Fibroblast of peridontal ligament (primary cell): ENCODE data around the gene STPG4.

Experiments used
- DNase-seq: peaks from one replicate; pipeline ENCODE4 v3.0.0-alpha.2; 2010; ENCODE audit errors: extremely low read depth

Gene STPG4

GRCh38 chr2:47088371-47089082 lies 66.6 kb downstream of the STPG4 start:
- peak; percentile 32 for DNase-seq

DNA sequence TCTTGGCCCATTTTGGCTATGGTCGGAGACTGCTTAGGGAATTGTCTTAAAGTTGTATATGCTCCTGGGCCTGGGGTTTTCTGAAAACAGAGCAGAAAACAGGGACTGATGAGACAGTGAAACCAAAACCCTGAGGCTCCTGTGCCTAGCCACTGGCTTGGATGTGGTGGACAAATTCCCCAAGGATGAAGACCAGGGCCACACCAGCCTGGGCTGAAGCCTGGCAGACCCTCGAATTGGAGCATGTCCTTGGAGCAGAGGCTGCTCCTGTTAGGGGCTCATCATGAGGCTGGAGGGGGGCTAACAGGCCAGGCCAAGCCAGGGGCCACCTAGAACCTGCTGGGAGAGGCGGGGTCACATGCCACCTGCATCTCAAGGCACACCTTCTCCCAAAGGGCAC lies 68.1 kb downstream of the STPG4 start:
- DNase-seq, result no peak

GRCh38 chr2:47086571-47086970 lies 68.5 kb downstream of the STPG4 start:
- no peak for DNase-seq

GRCh38 chr2:47086054-47086471 lies 69.0 kb downstream of the STPG4 start:
- DNase-seq, result no peak

- no peak for DNase-seq
Observed at GRCh38 chr2:47083886-47084687, 71.0 kb downstream of the STPG4 start.

DNA sequence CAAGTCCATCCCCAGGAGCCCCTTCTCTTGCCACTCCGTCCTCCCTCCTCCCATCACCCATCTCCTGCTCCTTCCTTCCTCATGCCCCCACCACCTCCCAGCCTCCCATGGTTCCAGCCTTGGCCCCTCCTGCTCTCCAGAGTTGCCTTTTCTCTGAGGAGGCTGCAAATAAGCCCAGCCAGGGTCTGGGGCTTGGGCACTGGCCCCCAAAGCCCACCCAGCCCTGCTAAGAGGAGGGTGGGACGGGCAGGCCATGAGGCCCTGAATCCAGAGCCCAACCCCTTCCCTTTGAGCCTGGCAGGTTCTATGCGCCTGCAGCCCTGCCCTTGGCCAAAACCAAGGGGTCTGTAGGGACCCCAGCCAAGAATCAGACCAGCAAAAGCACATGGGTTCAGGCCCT lies 71.6 kb downstream of the STPG4 start:
- DNase-seq, result no peak

DNA sequence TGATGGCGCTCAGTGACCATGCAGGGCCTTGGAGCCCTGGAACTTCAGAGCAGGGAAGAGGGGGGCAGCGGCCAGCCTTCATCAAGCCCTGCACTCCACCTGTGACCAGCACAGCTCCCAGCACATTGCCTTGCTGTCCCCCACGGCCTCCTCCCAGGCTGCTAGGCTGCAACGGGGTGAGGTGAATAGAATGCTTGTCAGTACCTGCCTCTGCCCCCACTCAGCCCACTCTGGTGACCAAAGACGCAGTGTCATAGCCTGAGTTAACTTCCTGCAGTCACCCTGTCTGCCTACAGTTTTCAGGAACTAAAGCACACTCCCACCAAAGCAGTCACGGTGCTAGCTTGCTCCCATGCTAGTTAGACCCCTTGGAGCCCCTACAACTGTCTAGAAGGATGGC lies 72.1 kb downstream of the STPG4 start:
- DNase-seq, result no peak

GRCh38 chr2:47080888-47081301 lies 74.2 kb downstream of the STPG4 start:
- no peak for DNase-seq

DNA sequence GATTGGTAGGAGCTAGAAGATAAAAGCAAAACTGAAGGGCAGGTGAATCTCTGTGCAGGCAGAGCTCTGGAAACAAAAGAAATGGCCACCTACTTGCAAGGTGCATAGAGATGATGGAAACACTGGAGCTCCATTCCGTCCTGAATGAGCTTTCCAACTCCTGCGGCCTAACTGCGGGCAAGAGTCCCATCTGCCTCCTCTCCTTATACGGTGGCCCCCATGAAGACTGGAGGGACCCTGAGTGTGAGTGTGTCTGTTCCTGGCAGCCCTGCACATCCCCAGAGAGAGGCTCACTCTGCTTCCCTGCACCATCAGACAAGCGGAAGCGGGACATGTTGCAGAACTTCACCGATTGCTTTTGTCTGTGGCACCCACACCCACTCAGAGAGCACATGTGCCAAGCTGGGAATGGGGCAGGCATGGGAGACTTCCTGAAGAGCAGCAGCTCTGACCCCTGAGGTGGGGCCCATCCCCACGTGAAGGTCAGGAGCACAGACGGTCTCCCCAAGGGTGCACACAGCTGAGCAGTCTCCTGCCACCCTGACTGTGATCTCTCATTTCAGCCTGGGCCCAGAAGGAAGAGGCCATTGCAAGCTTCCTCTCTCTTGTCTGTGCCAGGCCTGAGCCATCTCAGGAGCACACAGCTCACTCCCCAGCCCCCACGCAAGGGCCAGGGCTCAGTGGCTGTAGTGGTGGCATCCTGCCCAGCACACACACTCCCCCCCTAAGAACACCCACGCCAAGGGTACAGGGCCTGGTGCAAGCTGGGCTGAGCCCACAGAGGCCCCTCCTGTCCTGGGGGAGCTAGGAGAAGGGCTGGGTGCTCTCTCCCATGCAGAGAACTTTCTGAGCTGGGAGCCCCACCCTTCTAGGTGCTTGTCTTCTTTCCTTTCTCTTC lies 75.3 kb downstream of the STPG4 start:
- no peak for DNase-seq

GRCh38 chr2:47078541-47079482 lies 76.3 kb downstream of the STPG4 start:
- no peak for DNase-seq

DNA sequence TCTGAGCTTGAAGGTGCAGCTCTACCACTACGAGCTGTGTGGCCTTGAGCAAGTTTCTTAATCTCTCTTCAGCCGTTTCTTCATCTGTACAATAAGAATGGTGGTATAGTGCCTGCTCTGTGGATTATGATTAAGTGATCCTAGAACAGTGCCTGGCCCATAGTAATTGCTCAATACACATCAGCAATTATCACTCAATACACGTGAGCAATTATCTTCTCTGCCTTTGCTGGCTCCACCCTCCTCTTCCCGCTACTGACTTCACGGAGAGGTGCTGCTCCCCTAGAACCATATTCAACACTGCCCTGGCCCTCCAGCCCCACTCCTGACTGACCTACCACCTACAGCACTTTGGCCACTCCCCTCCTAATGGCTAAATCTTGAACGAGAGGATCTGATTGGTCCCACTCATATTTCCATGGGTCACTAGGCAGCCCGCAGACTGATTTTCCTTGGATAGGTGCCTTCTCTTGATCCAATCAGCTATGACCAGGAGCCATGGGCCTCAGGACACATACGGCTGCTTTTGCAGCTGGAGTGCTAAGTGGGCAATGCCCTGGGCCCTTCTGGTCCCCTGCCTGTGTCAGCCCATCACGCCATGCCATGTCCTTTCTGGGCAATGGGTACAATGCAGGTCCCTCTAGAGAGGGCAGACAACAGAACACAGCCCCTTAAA lies 77.5 kb downstream of the STPG4 start:
- DNase-seq, result no peak

DNA sequence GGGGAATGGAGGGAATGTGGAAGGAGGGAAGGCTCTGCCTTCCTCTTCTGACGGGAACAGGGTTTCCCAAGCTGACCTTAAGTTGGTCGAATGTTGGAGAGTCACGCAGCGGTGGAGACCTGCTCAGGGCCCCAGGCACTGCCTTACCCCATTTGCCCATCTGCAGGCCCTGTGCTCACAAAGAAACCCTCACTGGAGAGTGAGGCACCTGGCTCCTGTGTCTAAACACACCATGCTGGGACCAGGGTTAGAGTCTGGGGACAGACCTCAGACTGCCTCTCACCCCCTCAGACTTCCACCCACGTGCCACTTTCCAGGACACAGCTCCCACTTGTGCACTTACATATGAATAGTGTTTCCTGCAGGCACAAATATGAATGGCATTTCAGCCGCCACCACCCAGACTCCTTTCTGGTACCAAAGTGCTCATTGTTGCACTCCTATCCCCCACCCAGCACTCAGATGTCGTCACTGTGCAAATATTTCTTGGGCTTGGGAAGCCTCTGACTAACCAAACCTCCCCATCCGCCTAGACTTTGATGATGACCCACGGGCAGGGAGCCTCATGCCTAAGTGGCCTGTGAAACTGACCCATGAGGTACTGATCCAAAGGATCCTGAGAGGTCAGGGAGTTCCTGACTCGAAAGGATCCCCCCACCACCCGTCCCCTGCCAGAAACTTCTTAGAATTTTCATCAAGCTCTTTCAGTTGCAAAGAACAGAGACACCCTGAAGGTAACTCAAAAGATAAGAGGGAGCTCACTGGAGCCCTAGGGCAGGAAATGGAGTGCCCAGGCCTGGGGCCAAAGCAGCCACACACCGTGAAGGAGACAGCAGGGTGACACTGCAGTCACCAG lies 78.3 kb downstream of the STPG4 start:
- peak; percentile 94 for DNase-seq

DNA sequence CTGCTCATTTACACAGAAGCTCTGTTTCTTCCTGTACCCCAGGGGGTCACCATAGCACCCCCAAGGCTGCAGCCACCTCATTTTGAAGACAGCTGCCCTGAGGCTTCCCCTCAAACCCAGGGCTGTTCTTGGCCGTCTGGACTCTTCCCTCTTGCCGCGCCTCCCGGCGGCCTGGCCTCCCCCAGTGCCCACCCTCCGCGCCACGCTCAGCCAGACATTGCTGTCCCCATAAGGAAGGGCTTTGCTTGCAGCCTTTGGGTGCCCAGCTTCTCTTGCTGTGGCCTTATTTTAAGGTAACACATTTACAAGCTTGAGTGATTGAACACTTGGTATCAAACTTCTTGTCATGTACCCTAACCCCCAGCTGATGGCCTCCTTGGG lies 79.0 kb downstream of the STPG4 start:
- DNase-seq, result no peak

DNA sequence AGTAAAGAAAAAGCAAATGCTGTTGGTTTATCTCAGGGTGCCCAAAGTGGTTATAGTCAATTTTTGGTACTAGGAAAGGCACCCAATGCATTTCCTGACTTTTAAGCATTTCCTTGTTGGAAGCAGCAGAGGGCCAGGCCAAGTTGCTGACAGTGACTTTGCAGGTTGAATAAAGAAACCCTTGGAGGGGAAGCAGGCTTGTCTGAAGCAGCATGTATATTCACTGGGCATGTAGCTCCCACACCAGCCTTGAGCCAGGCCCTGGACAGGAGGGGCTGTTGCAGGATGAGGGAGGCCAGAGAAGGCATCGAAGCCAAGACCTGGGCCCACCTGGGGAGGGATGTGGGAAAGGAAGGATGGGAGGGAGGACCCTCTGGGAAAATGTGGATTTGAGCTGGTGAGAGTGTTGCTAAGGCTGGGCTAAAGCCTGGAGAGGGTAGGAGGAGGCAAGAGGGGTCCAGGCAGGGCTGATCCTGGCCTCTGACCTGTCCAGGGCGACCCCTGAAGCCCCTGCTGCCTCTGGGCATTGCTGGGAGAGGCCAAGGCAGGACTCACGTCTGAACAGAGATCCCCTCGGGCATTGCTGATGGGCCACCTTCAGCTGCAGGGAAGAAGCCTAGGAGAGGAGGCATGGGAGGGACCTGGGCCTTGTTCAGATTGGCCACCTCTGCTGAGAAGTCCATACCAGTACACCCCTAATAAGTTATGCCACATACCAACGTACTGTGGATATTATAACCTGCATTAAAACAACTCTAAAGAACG lies 79.6 kb downstream of the STPG4 start:
- DNase-seq, result peak; percentile 45

DNA sequence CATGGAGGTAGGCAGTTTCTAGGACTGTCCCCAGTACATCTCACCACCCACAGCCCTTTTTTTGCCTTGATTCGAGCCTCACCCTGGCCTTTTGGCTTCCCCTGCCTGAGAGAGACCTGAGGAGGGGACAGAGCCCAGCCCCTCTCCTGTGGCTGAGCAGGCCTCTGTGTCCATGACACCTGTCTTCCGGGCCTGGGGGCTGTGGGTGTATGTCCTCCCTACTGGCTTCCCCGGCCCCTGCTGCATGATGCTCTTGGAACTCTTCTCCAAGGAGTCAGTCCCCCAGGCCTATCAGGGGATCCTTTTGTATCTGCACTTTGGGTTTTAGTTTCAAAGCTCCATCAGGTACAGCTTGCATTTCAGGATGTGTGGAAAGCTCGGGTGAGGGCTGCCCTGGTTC lies 80.4 kb downstream of the STPG4 start:
- DNase-seq, result no peak

- DNase-seq, result no peak
Observed at GRCh38 chr2:47073641-47074040, 81.5 kb downstream of the STPG4 start.

- no peak for DNase-seq
Observed at GRCh38 chr2:47073217-47073616, 81.9 kb downstream of the STPG4 start.

DNA sequence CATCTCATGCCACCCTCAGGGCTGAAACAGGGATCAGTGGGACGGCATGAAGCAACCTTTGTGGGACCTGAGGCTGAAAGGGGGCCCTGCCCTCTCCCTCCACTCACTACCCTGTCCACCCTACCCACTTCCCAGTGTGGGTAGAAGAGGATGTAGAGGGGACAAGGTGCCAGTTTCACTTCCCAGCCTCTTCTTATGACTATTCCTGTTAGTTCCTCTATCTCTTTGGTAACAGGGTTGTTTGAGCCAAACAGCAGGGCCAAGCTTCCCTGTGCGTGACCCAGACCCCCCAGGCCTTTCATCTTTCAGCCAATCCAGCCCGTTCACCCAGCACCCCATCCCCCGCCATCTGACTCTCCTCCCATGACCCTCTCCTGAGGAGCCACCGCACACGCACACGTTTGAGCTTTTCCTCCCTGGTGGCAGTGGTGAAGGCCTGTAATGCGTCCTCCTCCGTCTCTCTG lies 82.3 kb downstream of the STPG4 start:
- DNase-seq, result no peak
